Thyroid gland (tissue), 4 donors: ENCODE data around the gene PCDHA1.

ENCODE experiments used
- POLR2A ChIP-seq, 2 donors: fragments of 450-650 bp; IDR thresholded peaks; one replicate each; pipeline ENCODE4 v1.6.1; 2017; ENCODE audit warnings: antibody characterized with exemption in 2 of 2, mild to moderate bottlenecking in 2 of 2, moderate library complexity in 1 of 2
- TF ChIP-seq, protein P1 (sequence below), 6 experiments: fragments of 200-600 bp in 3 of 6; fragments of 450-650 bp in 3 of 6; sonication (generic) in 3 of 6; IDR thresholded peaks; one replicate each; pipeline ENCODE4 v1.5.1; 2016 to 2019; ENCODE audit warnings: antibody characterized with exemption in 6 of 6, mild to moderate bottlenecking in 2 of 6, inconsistent platforms in 1 of 6, moderate library complexity in 1 of 6

DNA sequence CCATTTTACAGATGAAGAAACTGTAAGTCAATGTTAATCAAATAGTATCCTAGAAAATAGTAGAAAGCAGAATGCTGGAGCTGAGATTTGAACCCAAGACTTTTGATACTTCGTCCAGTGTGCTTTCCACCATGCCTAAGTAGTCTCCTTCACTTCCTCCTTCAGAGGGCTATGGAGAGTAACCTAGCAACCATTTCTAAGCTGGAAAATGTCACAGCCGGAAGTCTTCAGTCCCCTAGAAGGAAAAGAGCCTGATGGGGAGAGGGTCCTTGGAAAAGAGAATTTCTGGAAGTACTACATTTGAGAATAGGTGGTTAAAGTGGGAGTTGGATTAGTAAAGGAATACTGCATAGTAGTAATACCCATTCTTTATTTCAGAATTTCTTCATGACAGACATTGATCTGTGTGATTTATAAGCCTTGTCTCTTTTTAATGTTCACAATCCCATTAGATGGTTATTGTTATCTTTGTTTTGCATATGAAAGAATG, 213.0 kb downstream of the PCDHA1 start:
- TF ChIP-seq, protein P1, sequence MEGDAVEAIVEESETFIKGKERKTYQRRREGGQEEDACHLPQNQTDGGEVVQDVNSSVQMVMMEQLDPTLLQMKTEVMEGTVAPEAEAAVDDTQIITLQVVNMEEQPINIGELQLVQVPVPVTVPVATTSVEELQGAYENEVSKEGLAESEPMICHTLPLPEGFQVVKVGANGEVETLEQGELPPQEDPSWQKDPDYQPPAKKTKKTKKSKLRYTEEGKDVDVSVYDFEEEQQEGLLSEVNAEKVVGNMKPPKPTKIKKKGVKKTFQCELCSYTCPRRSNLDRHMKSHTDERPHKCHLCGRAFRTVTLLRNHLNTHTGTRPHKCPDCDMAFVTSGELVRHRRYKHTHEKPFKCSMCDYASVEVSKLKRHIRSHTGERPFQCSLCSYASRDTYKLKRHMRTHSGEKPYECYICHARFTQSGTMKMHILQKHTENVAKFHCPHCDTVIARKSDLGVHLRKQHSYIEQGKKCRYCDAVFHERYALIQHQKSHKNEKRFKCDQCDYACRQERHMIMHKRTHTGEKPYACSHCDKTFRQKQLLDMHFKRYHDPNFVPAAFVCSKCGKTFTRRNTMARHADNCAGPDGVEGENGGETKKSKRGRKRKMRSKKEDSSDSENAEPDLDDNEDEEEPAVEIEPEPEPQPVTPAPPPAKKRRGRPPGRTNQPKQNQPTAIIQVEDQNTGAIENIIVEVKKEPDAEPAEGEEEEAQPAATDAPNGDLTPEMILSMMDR (IDR thresholded peaks at IDR 0.05), result no peak
- TF ChIP-seq POLR2A (IDR thresholded peaks at IDR 0.05), result no peak
